ENCODE measurements around the gene NAGPA. TPM values are rescaled to one million over a fixed set of nuclear protein-coding genes. Genes with fewer than 3 reads are reported as not detected.

The NAGPA gene
- polyA plus RNA-seq, 3 donors, result 4.9 to 12.6 (median 6.8) TPM

DNA sequence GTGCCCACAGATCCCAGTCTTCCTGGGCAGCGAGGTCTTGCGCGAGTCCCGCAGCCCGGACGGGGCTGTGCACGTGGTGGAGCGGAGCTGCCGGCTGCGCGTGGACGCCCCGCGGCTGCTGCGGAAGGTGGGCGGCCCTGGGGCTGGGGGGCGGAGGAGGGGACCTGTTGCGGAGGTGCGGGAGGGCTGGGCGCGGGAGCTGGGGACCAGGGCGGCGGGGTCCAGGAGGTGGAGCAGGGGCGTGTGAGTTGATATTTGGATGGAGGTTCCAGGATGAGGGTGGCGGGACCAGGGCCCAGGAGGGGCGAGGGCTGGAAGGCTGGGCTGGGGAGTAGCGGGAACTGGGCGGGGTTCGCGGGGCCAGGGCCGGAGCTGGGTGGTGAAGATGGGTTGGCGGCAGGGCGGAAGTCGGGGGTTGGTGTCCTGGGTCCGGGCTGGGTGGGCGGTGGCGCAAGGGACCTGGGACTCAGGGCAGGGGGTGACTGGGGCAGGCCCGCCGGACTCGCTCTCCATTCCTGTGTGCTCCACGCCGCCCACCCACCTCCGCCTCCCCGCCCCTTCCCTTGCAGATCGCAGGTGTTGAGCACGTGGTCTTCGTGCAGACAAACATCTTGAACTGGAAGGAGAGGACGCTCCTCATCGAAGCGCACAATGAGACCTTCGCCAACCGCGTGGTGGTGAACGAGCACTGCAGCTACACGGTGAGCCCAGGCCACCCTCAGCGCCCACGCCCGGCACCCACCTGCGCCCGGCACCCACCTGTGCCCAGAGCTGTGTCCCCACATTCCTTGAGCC, 46.0 kb downstream of the NAGPA start:
- 17 to 19% (median 17%) methylated on average over 48 to 60 of the region's 60 CpGs for WGBS, 3 donors
- no peak overlapping the region for H3K27ac ChIP-seq (ENCODE audit: low read depth, low read length)

DNA sequence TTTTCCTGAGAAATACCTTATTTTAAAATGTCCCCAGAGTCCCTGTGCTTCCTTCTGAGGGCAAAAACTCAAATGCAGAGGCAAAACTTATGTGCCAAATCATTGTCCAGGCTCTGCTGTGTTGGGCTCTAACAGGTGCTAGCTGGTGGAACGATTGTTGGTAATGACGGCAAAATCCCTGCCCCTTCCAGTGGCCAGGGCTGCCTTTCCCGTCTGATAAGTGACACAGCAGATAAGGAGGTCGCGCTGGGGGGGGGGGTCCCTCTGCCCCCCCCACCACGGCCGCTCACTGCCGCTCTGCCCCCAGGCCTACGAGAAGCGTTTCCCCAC, 46.5 kb downstream of the NAGPA start:
- 1 to 3% (median 1%) methylated on average over 10 of the region's 10 CpGs for WGBS, 3 donors
- H3K27ac ChIP-seq (ENCODE audit: low read depth, low read length), result no peak overlapping the region

DNA sequence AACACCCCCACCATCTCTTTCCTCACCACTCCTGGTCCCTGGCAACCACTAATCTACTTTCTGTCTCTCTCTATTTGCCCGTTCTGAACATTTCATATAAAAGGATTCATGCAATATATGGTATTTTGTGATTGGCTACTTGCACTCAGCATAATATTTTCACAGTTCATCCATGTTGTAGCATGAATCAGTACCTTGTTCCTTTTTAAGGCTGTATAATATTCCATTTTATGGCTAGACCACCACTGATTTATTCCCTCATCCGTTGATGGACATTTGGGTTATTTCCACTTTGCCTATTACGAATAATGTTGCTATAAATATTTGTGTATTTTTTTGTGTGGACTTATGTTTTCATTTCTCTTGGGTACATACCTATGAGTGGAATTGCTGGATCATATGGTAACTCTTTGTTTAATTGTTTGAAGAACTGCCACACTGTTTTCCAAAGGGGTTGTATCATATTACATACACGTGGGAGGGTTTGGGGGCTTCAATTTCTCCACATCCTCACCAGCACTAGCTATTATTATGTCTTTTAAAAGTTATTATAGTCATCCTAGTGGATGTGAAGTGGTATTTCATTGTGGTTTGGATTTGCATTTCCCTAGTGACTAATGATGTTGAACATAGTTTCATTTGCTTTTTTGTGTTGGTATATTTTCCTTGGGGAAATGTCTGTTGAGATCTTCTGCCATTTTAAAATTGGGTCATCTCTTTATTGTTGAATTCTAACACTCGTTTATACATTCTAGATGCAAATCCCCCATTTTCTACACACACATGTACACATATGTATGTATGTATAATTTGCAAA, 49.4 kb downstream of the NAGPA start:
- WGBS, 3 donors, result 68 to 73% (median 71%) methylated on average over 5 of the region's 5 CpGs
- H3K27ac ChIP-seq (ENCODE audit: low read depth, low read length), result no peak overlapping the region

DNA sequence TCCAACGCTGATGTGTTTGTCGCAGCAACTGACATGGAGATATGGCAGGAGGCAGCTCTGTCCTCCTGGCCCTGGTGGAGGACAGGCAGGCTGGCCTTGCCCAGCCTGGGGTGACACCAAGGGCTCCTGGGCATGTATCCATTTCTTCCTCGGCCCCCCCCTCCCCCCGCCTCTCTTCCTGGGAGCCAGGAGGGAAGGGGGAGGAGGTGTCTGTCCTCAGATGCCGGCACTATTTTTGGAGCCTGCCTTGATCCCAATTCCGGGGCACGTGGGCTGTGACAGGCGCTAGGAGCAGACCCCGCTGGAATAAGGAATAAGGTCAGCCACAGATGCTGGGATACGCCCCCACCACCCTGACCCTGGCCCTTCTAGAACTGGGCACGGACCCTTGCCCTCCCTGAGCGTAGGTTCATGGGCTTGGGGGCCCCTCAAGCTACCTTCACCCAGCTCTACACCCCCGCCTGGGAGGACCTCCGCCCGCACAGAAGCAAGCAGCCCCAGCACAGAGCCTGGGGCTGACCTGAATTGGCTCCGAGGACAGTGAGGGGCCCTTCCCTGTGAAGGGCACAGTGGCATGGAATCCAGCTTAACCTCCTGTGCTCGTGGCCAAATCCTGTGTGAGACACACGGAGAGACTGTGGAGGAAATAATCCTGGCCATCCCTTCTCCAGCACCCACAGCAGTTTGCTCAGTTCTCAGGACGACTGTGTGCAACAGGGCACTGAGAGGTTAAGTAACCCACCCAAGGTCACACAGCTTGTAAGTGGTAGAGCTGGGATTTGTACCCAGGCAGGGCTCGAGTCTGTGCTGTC, 51.5 kb downstream of the NAGPA start:
- WGBS, 3 donors, result 45 to 58% (median 50%) methylated on average over 19 to 20 of the region's 20 CpGs
- H3K27ac ChIP-seq (ENCODE audit: low read depth, low read length), result no peak overlapping the region

DNA sequence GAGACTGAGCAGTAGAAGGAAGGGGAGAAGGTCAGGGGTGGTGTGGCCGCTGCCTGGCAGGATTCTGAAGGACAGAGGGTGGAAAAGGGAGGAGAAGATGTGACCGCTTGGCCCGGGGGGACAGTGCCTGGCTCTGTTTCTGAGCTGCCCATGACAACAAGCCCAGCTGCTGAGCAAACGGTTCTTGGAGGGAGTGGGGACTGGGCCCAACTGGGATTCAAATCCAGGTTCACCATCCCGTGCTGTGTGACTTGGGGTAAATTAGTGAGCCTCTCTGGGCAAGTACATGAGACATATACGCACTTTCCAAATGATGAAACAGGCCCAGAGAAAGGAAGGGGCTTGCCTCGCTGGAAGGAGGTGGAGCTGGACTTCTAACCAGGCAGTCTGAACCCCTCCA, 52.3 kb downstream of the NAGPA start:
- no peak overlapping the region for H3K27ac ChIP-seq (ENCODE audit: low read depth, low read length)
- WGBS, 3 donors, result 71 to 81% (median 76%) methylated on average over 7 of the region's 7 CpGs

DNA sequence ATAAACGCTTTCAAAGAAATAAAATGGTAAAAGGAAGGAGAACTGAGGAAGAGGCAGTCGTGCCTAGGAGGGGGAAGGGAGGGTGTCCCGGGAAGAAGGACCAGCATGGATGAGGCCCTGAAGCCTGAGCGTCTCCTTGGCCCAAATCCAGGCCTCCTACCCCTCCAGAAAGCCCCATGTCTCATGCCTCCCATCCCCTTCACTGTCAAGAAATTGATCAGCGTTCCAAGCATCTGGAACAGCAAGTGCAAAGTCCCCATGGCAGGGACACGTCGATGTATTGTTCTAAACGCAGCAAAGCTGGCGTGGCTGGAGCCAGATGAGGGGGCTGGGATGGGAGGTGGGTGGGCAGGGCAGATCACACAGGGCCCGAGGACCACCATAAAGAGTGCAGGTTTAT, 53.0 kb downstream of the NAGPA start:
- H3K27ac ChIP-seq (ENCODE audit: low read depth, low read length), result no peak overlapping the region
- WGBS, 3 donors, result 72 to 80% (median 74%) methylated on average over 10 of the region's 10 CpGs

DNA sequence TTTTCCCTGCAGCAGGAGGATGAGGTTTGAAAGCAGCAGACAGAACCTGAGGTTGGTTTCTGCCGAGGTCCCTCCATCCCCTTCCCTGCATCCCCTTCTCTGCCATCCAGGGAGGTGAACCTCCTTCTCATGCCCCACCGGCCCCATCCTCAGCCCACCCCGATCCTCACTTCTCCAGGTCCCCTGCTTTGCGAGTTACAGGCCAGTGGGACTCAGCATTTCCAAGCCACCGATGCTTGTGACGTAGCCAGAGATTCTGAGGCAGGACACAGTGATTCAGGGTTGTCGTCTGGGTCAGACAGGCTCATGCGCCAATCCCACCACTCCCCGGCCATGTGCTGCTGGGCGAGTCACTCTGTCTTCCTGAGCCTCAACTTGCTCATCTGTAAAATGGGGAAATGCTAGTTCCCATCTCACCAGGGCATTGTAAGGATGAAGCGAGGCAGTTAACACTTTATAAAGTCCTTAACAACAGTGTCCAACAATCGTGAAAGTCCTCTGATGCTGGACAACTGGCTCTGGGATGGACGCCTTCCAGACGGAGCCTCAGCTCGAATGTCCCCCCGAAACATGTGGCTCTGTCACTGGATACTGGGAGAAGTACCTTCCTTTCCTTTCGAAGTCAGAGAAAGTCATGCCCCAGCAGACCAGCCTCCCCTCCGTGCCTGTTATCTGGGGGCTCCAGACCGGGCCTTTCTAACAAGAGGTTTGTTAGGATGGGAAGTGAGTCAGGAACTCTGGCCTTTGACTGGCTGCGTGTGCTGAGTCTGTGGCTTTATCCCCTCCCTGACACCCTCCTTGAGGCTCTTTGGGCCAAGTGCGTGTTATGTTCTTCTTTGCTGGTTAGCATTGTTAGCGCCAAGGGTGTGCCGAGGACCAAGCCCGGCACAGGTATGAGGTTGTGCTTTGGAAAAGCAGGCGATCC, 53.7 kb downstream of the NAGPA start:
- no peak overlapping the region for H3K27ac ChIP-seq (ENCODE audit: low read depth, low read length)
- WGBS, 3 donors, result 67 to 83% (median 73%) methylated on average over 25 of the region's 25 CpGs

DNA sequence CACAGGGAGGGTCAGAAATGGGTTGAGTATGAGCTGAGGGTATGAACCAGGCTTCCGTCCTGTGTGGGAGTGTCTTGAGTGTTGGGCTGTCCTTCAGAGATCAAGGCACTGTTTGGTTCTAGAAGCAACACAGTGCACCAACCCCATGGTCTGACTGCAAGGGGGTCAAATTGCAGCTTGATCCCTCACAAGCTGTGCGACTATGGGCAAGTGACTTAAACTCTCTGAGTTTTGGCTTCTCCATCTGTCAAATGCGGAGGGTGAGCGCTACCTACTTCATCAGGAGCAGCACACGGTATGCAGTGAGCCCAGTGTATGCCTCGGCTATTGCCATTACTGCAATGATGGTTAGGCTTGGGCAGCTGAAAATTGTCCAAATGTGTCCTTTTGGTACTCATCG, 54.6 kb downstream of the NAGPA start:
- H3K27ac ChIP-seq (ENCODE audit: low read depth, low read length), result no peak overlapping the region
- 81 to 90% (median 85%) methylated on average over 7 of the region's 7 CpGs for WGBS, 3 donors

DNA sequence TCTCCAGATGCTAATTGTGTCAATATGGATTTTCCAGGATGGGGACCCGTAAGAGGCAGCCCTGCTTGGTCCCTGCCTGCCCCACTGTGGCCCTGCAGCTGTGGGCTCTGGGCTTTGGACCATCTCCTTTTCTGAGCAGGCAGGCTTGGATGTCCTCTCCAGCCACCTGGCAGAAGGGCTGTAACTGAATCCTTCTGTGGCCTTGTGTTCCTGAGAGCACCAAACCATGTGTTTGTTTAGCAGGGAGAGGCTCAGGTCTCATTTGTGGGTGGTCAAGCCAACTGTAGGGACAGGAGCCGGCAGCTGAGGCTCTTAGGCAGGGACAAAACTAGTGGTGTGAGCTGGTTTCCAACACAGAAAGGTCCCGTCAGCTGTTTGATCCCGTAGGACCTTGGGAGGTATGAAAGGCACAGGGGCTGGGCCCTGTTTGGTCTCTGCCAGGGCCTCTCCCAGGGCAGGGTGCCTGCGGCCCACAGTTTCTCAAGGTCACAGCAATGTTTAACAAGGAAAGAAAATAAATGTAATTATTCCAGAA, 57.1 kb downstream of the NAGPA start:
- WGBS, 3 donors, result 30 to 85% (median 84%) methylated on average over 5 of the region's 5 CpGs
- no peak overlapping the region for H3K27ac ChIP-seq (ENCODE audit: low read depth, low read length)

DNA sequence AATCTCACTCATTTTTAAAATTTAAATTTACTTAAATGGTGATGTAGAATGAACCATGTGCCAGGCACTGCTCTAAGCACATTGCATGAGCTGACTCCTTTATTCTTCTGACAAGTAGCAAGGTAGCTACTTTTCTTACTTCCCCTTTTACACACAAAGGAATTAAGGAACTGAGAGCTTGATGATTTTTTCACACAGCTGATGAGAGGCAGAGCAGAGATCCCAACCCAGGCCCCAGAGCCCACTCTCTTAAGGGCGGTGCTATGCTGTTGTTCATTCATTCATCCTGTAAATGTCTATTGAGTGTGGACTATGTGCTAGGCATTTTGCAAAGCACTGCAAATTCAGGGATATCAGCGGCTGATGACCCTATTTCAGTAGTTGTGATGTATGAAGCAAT, 57.7 kb downstream of the NAGPA start:
- whole genome bisulfite sequencing, 3 donors, result 68 to 88% (median 83%) methylated on average over 2 of the region's 2 CpGs

More for the DNA sequence above, 57.7 kb downstream of the NAGPA start:
- H3K27ac ChIP-seq (ENCODE audit: low read depth, low read length), result no peak overlapping the region

Other genes with a start within 250 kb of the NAGPA start
- not detected for gene SEPTIN12, start 245.6 kb downstream of the NAGPA start, polyA plus RNA-seq
- gene SMIM22, start 238.6 kb downstream of the NAGPA start, polyA plus RNA-seq, result 100 to 1,000 TPM in 1 of 3 donors, 10 to 100 TPM in 1, 1 to 10 TPM in 1; 3.3 to 174 (median 46.3) TPM
- 10 to 100 TPM; 10.6 to 19.5 (median 15.9) TPM for gene ROGDI, start 231.3 kb downstream of the NAGPA start, polyA plus RNA-seq
- gene GLYR1, start 186.6 kb downstream of the NAGPA start, polyA plus RNA-seq, result 10 to 100 TPM; 20.6 to 45.3 (median 44.4) TPM
- 10 to 100 TPM in 2 of 3 donors, 1 to 10 TPM in 1; 7.4 to 15.5 (median 15.4) TPM for gene UBN1, start 186.5 kb downstream of the NAGPA start, polyA plus RNA-seq
- gene PPL, start 96.8 kb downstream of the NAGPA start, polyA plus RNA-seq, result 10 to 100 TPM in 1 of 3 donors, 1 to 10 TPM in 2; 8.1 to 44.6 (median 9.9) TPM
- under 1 TPM; 0.24 to 0.67 (median 0.27) TPM for gene SEC14L5, start 75.6 kb downstream of the NAGPA start, polyA plus RNA-seq
- 10 to 100 TPM in 2 of 3 donors, 1 to 10 TPM in 1; 6.8 to 25.6 (median 19.9) TPM for gene C16orf89, start 32.0 kb upstream of the NAGPA start, polyA plus RNA-seq
- gene ALG1, start 37.9 kb upstream of the NAGPA start, polyA plus RNA-seq, result 10 to 100 TPM in 2 of 3 donors, 1 to 10 TPM in 1; 8.8 to 18.3 (median 15.7) TPM
- 1 to 10 TPM; 4.5 to 8.8 (median 5.5) TPM for gene EEF2KMT, start 63.9 kb upstream of the NAGPA start, polyA plus RNA-seq

All from adipose tissue (tissue), 3 donors.